Esophagus squamous epithelium (tissue), 5 donors: Measurements from ENCODE around the gene TMEM266. TPM values are rescaled to one million over a fixed set of nuclear protein-coding genes. Genes with fewer than 3 reads are reported as not detected.
A peak's percentile ranks its signal among the peaks of the same experiment; 100 is the strongest.

Source experiments
- DNase-seq: peaks from one replicate; lab custom pipeline; 2025; lab: John Stamatoyannopoulos, UW
- H3K27ac ChIP-seq, 4 donors: fragments of 200-600 bp; sonication (generic); one replicate each; pipeline ENCODE4 v1.5.1; 2016 to 2019; ENCODE audit warnings: mild to moderate bottlenecking in 1 of 4
- H3K27me3 ChIP-seq, 4 donors: fragments of 200-600 bp; sonication (generic); 1 replicate in 3 of 4; 2 replicates in 1 of 4; pipeline versions ENCODE4 v1.5.1 to v1.6.0; 2017 to 2021; ENCODE audit warnings: antibody characterized with exemption in 1 of 4
- H3K36me3 ChIP-seq, 3 donors: fragments of 200-600 bp; sonication (generic); one replicate each; pipeline ENCODE4 v1.5.1; 2016 to 2019
- H3K4me1 ChIP-seq, 3 donors: fragments of 200-600 bp; sonication (generic); one replicate each; pipeline ENCODE4 v1.5.1; 2017 to 2019
- H3K4me3 ChIP-seq, 4 donors: fragments of 200-600 bp; sonication (generic); 1 replicate in 3 of 4; 2 replicates in 1 of 4; pipeline ENCODE4 v1.5.1; 2016 to 2019; ENCODE audit warnings: mild to moderate bottlenecking in 2 of 4, moderate library complexity in 1 of 4
- H3K9me3 ChIP-seq, 3 donors: fragments of 200-600 bp; sonication (generic); one replicate each; pipeline ENCODE4 v1.5.1; 2016 to 2019
- POLR2A ChIP-seq, 4 donors: fragments of 450-650 bp; IDR thresholded peaks; one replicate each; pipeline ENCODE4 v1.6.1; 2017; ENCODE audit warnings: antibody characterized with exemption in 4 of 4, mild to moderate bottlenecking in 4 of 4, moderate library complexity in 3 of 4
- WGBS, 2 donors: methylation state at CpG; one replicate each; pipeline ENCODE4 v1.1.5; 2018; 5-methylcytosine and 5-hydroxymethylcytosine counted together
- intact Hi-C: fragments of 100-400 bp; cut with DNase I; formaldehyde crosslinking; loops from one replicate; pipeline ENCODE4 v1.15.0; 2022
- total RNA-seq, 4 donors: library from RNA; depleted of rRNA; stranded (reverse); fragments of >200 nt; gene quantifications; one replicate each; pipeline ENCODE4 v1.1.0, GENCODE V29; 2016
- TF ChIP-seq, protein P1 (sequence below), 6 experiments: fragments of 450-650 bp in 4 of 6; fragments of 200-600 bp in 2 of 6; sonication (generic) in 2 of 6; IDR thresholded peaks; one replicate each; pipeline ENCODE4 v1.5.1; 2016 to 2019; ENCODE audit warnings: antibody characterized with exemption in 6 of 6, mild to moderate bottlenecking in 4 of 6, moderate library complexity in 4 of 6
- donor health status: DM: yes; HTN: yes; CAD: no.

The TMEM266 gene
- total RNA-seq, 4 donors from 2014 or later = 0.19 to 0.79 (median 0.29) TPM; not detected in 1

GRCh38 chr15:76135516-76135915, 75.7 kb downstream of the TMEM266 start:
- DNase-seq = no peak
- no peak for TF ChIP-seq POLR2A (IDR thresholded peaks at IDR 0.05)
- TF ChIP-seq, protein P1, sequence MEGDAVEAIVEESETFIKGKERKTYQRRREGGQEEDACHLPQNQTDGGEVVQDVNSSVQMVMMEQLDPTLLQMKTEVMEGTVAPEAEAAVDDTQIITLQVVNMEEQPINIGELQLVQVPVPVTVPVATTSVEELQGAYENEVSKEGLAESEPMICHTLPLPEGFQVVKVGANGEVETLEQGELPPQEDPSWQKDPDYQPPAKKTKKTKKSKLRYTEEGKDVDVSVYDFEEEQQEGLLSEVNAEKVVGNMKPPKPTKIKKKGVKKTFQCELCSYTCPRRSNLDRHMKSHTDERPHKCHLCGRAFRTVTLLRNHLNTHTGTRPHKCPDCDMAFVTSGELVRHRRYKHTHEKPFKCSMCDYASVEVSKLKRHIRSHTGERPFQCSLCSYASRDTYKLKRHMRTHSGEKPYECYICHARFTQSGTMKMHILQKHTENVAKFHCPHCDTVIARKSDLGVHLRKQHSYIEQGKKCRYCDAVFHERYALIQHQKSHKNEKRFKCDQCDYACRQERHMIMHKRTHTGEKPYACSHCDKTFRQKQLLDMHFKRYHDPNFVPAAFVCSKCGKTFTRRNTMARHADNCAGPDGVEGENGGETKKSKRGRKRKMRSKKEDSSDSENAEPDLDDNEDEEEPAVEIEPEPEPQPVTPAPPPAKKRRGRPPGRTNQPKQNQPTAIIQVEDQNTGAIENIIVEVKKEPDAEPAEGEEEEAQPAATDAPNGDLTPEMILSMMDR (IDR thresholded peaks at IDR 0.05) = no peak
- intact Hi-C loops = loop anchor here (5.0 to 10.0 kb wide), 2 partner anchors 78 to 321 kb away; partner anchors contain the start of gene TMEM266
- Histone ChIP-seq H3K9me3 (no peaks in the 10 kb centered on the region), H3K4me1 (peaks cover 7 to 23% (median 16%) of the 10 kb centered on the region in 3 donors), H3K27ac (no peak overlapping the region), H3K36me3 (no peaks in the 10 kb centered on the region), H3K27me3 (peaks cover 0 to 8% (median 0%) of the 10 kb centered on the region in 4 donors), H3K4me3 (no peak overlapping the region)
- 65 to 70% methylated on average over 2 of the region's 2 CpGs for WGBS, 2 donors

- H3K36me3 ChIP-seq = no peaks in the 10 kb centered on the region
- TF ChIP-seq POLR2A (IDR thresholded peaks at IDR 0.05) = no peak
- TF ChIP-seq, protein P1 (IDR thresholded peaks at IDR 0.05) = no peak
- H3K27ac ChIP-seq = no peak overlapping the region
- H3K27me3 ChIP-seq = peaks cover 0 to 6% (median 0%) of the 10 kb centered on the region in 4 donors
- H3K4me1 ChIP-seq = peaks cover 8 to 23% (median 16%) of the 10 kb centered on the region in 3 donors
- no peak overlapping the region for H3K4me3 ChIP-seq
- intact Hi-C loops = loop anchor here (5.0 to 10.0 kb wide), 2 partner anchors 81 to 324 kb away; partner anchors contain the start of gene TMEM266
- DNase-seq = no peak
- no peaks in the 10 kb centered on the region for H3K9me3 ChIP-seq
- WGBS, 2 donors = 40 to 41% methylated on average over 4 to 5 of the region's 5 CpGs
Measured at GRCh38 chr15:76138436-76138835, 78.7 kb downstream of the TMEM266 start.

DNA sequence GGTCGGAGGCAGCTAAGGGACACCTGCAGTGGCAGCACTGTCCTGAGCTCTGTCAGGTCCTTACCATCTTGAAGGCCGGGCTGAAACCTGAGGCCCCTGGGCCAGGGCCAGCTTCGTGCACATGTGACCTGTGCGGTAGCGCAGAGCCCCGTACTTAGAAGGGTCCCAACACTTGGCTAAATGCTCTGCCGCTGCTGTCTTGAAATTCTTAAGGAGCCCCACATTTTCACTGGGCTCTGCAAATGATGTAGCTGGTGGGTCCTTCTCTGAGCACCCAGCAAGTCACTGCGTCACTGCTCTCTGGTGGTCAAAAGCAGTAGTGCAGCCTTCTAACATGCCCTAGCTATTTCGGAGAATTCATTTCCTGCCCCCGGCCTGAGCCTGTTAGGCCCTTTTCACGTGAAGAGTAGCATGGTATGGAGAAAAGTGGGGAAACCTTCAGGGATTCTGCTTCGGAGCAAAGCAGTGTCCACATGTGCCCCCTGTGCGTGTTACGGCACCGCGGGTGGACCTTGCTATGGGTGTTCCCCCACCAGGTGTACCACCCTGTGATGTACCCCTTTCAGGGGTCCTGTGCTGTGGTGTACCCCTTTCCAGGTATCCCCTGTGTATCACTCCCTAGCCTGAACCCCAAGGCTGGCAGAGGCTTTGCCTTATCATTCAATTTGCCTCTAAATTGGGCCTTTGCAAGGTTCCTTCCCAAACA, 79.7 kb downstream of the TMEM266 start:
- H3K4me3 ChIP-seq = peak overlapping the region in 1 of 4 donors; percentile 16
- peak overlapping the region in 1 of 4 donors; percentile 20 for H3K27ac ChIP-seq
- no peaks in the 10 kb centered on the region for H3K36me3 ChIP-seq
- TF ChIP-seq, protein P1 (IDR thresholded peaks at IDR 0.05) = peak; percentile 82 to 95 (median 92)
- no peak for TF ChIP-seq POLR2A (IDR thresholded peaks at IDR 0.05)
- peaks cover 8 to 23% (median 16%) of the 10 kb centered on the region in 3 donors for H3K4me1 ChIP-seq
- H3K9me3 ChIP-seq = no peaks in the 10 kb centered on the region
- WGBS, 2 donors = 35 to 39% methylated on average over 15 to 16 of the region's 16 CpGs
- intact Hi-C loops = loop anchor here (5.0 to 10.0 kb wide), 2 partner anchors 82 to 325 kb away; partner anchors contain the start of gene TMEM266
- peaks cover 0 to 6% (median 0%) of the 10 kb centered on the region in 4 donors for H3K27me3 ChIP-seq
- DNase-seq = no peak

GRCh38 chr15:76140074-76140464, 80.3 kb downstream of the TMEM266 start:
- no peak for TF ChIP-seq POLR2A (IDR thresholded peaks at IDR 0.05)
- TF ChIP-seq, protein P1 (IDR thresholded peaks at IDR 0.05) = no peak
- no peak for DNase-seq
- intact Hi-C loops = no loop called here
- H3K36me3 ChIP-seq = no peaks in the 10 kb centered on the region
- H3K27ac ChIP-seq = peak overlapping the region in 1 of 4 donors; percentile 20
- no peaks in the 10 kb centered on the region for H3K9me3 ChIP-seq
- WGBS, 2 donors = 0 to 30% methylated on average over 5 to 11 of the region's 14 CpGs
- H3K27me3 ChIP-seq = peaks cover 0 to 6% (median 0%) of the 10 kb centered on the region in 4 donors
- H3K4me1 ChIP-seq = peaks cover 8 to 23% (median 16%) of the 10 kb centered on the region in 3 donors
- peak overlapping the region in 1 of 4 donors; percentile 16 for H3K4me3 ChIP-seq

- H3K9me3 ChIP-seq = no peaks in the 10 kb centered on the region
- no peak overlapping the region for H3K27ac ChIP-seq
- intact Hi-C loops = no loop called here
- H3K36me3 ChIP-seq = no peaks in the 10 kb centered on the region
- H3K4me3 ChIP-seq = no peak overlapping the region
- DNase-seq = no peak
- peaks cover 0 to 6% (median 0%) of the 10 kb centered on the region in 4 donors for H3K27me3 ChIP-seq
- peaks cover 9 to 29% (median 27%) of the 10 kb centered on the region in 3 donors for H3K4me1 ChIP-seq
- WGBS, 2 donors = 45 to 46% methylated on average over 2 to 4 of the region's 5 CpGs
- TF ChIP-seq, protein P1 (IDR thresholded peaks at IDR 0.05) = no peak
- no peak for TF ChIP-seq POLR2A (IDR thresholded peaks at IDR 0.05)
Measured at GRCh38 chr15:76146812-76147211, 87.0 kb downstream of the TMEM266 start.
